ENCODE data around the gene SACS.
A peak's percentile ranks its signal among the peaks of the same experiment; 100 is the strongest.

The SACS gene

GRCh38 chr13:23380534-23380933 lies 53.0 kb downstream of the SACS start:
- no peak overlapping the region for H3K27ac ChIP-seq (ENCODE audit: low read depth, low read length)

GRCh38 chr13:23377983-23378632 lies 55.4 kb downstream of the SACS start:
- Histone ChIP-seq H3K9me3 (ENCODE audit: control insufficient read depth, insufficient read depth, low read length) (no peaks in the 10 kb centered on the region), H3F3A (ENCODE audit: control insufficient read depth, insufficient read depth) (peaks cover 13% of the 10 kb centered on the region), H3K79me2 (ENCODE audit: control insufficient read depth, low read length) (no peaks in the 10 kb centered on the region), H3K4me2 (ENCODE audit: low read length) (peak overlapping the region; percentile 21; the same call in 1 of the 2 replicates), H3K27me3 (ENCODE audit: control insufficient read depth, low read length) (peaks cover 78% of the 10 kb centered on the region), H3K9me2 (replicated peaks; ENCODE audit: control insufficient read depth, low read length) (no peaks in the 10 kb centered on the region), H3K4me3 (ENCODE audit: low read length) (no peak overlapping the region), H3K36me3 (ENCODE audit: control insufficient read depth, low read length) (no peaks in the 10 kb centered on the region), H4K20me1 (ENCODE audit: control insufficient read depth, insufficient read depth, low read depth, low read length) (peaks cover 29% of the 10 kb centered on the region; the same call in 1 of the 2 replicates), H3K27ac (ENCODE audit: low read depth, low read length) (no peak overlapping the region), H3K4me1 (ENCODE audit: control insufficient read depth, low read length) (peaks cover 23% of the 10 kb centered on the region)
- TF ChIP-seq CTCF (IDR thresholded peaks at IDR 0.05; ENCODE audit: low read depth, low read length, poor library complexity, severe bottlenecking) = no peak
- TF ChIP-seq EZH2phosphoT487 (IDR thresholded peaks at IDR 0.05; ENCODE audit: borderline replicate concordance, low read length) = no peak

More at GRCh38 chr13:23380534-23380933, 53.0 kb downstream of the SACS start:
- no peaks in the 10 kb centered on the region for H3K9me2 ChIP-seq (replicated peaks; ENCODE audit: control insufficient read depth, low read length)
- no peak overlapping the region for H3K4me3 ChIP-seq (ENCODE audit: low read length)
- H3K4me2 ChIP-seq (ENCODE audit: low read length) = no peak overlapping the region
- TF ChIP-seq CTCF (IDR thresholded peaks at IDR 0.05; ENCODE audit: low read depth, low read length, poor library complexity, severe bottlenecking) (no peak), EZH2phosphoT487 (IDR thresholded peaks at IDR 0.05; ENCODE audit: borderline replicate concordance, low read length) (no peak)
- peaks cover 11% of the 10 kb centered on the region for H3F3A ChIP-seq (ENCODE audit: control insufficient read depth, insufficient read depth)
- no peaks in the 10 kb centered on the region for H3K9me3 ChIP-seq (ENCODE audit: control insufficient read depth, insufficient read depth, low read length)
- H3K4me1 ChIP-seq (ENCODE audit: control insufficient read depth, low read length) = peaks cover 19% of the 10 kb centered on the region
- no peaks in the 10 kb centered on the region for H3K79me2 ChIP-seq (ENCODE audit: control insufficient read depth, low read length)
- H3K36me3 ChIP-seq (ENCODE audit: control insufficient read depth, low read length) = no peaks in the 10 kb centered on the region
- peaks cover 84% of the 10 kb centered on the region for H3K27me3 ChIP-seq (ENCODE audit: control insufficient read depth, low read length)
- H4K20me1 ChIP-seq (ENCODE audit: control insufficient read depth, insufficient read depth, low read depth, low read length) = peaks cover 38% of the 10 kb centered on the region

GRCh38 chr13:23377579-23377978 lies 55.9 kb downstream of the SACS start:
- Histone ChIP-seq H3K79me2 (ENCODE audit: control insufficient read depth, low read length) (no peaks in the 10 kb centered on the region), H3F3A (ENCODE audit: control insufficient read depth, insufficient read depth) (peaks cover 13% of the 10 kb centered on the region), H3K27me3 (ENCODE audit: control insufficient read depth, low read length) (peaks cover 78% of the 10 kb centered on the region), H3K4me1 (ENCODE audit: control insufficient read depth, low read length) (peaks cover 23% of the 10 kb centered on the region), H4K20me1 (ENCODE audit: control insufficient read depth, insufficient read depth, low read depth, low read length) (peaks cover 29% of the 10 kb centered on the region; the same call in 1 of the 2 replicates), H3K27ac (ENCODE audit: low read depth, low read length) (no peak overlapping the region), H3K36me3 (ENCODE audit: control insufficient read depth, low read length) (no peaks in the 10 kb centered on the region), H3K4me2 (ENCODE audit: low read length) (no peak overlapping the region), H3K4me3 (ENCODE audit: low read length) (no peak overlapping the region), H3K9me2 (replicated peaks; ENCODE audit: control insufficient read depth, low read length) (no peaks in the 10 kb centered on the region), H3K9me3 (ENCODE audit: control insufficient read depth, insufficient read depth, low read length) (no peaks in the 10 kb centered on the region)
- no peak for TF ChIP-seq EZH2phosphoT487 (IDR thresholded peaks at IDR 0.05; ENCODE audit: borderline replicate concordance, low read length)
- TF ChIP-seq CTCF (IDR thresholded peaks at IDR 0.05; ENCODE audit: low read depth, low read length, poor library complexity, severe bottlenecking) = no peak
